Subcutaneous preadipocyte (primary cell): Measurements from ENCODE around the gene ASTE1. TPM values are rescaled to one million over a fixed set of nuclear protein-coding genes. Genes with fewer than 3 reads are reported as not detected.

Source experiments
- total RNA-seq: library from RNA; depleted of rRNA; stranded (reverse); fragments of >200 nt; gene quantifications from 2 replicates; pipeline ENCODE4 v1.2.3, GENCODE V29; 2012

ASTE1 gene, protein sequence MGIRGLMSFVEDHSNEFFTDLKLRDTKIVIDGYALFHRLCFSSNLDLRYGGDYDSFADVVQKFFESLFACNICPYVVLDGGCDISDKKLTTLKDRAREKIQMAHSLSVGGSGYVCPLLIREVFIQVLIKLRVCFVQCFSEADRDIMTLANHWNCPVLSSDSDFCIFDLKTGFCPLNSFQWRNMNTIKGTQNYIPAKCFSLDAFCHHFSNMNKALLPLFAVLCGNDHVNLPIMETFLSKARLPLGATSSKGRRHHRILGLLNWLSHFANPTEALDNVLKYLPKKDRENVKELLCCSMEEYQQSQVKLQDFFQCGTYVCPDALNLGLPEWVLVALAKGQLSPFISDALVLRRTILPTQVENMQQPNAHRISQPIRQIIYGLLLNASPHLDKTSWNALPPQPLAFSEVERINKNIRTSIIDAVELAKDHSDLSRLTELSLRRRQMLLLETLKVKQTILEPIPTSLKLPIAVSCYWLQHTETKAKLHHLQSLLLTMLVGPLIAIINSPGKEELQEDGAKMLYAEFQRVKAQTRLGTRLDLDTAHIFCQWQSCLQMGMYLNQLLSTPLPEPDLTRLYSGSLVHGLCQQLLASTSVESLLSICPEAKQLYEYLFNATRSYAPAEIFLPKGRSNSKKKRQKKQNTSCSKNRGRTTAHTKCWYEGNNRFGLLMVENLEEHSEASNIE
- total RNA-seq = 6.6 and 7.2 TPM in 2 replicates

GRCh38 chr3:131026321-131027151 is at the start of gene ASTE1, which contains the start of gene NEK11:
ASTE1 (minus strand) TSS chr3:131026825; CDS start chr3:131025306, 1,519 bp downstream.
NEK11 (plus strand) TSS chr3:131026877; CDS start chr3:131029709, 2,832 bp downstream.

Other genes starting within 250 kb of the ASTE1 start
- gene ATP2C1, start 132.7 kb downstream of the ASTE1 start, total RNA-seq = 67.6 and 70.9 TPM in 2 replicates
- 3.5 and 5.1 TPM in 2 replicates for gene NEK11, start 52 bp upstream of the ASTE1 start, total RNA-seq